GM18526 (cell line): ENCODE data around the gene LMO7.

Source experiments
- POLR2A ChIP-seq: IDR thresholded peaks from 3 replicates; pipeline ENCODE4 v1.6.1; 2011; ENCODE audit not compliant: insufficient read length; ENCODE audit errors: extremely low read depth

The LMO7 gene

GRCh38 chr13:75882261-75882660 lies 246.1 kb downstream of the LMO7 start:
- TF ChIP-seq POLR2A: no peak

- TF ChIP-seq POLR2A: no peak
Observed at GRCh38 chr13:75889427-75889826, 253.3 kb downstream of the LMO7 start.

GRCh38 chr13:75895168-75895567 lies 259.0 kb downstream of the LMO7 start:
- no peak for TF ChIP-seq POLR2A

- TF ChIP-seq POLR2A: no peak
Observed at GRCh38 chr13:75896271-75896670, 260.1 kb downstream of the LMO7 start.

GRCh38 chr13:75897386-75897785 lies 261.3 kb downstream of the LMO7 start:
- no peak for TF ChIP-seq POLR2A

- TF ChIP-seq POLR2A: no peak
Observed at GRCh38 chr13:75901501-75901900, 265.4 kb downstream of the LMO7 start.

GRCh38 chr13:75902166-75903104 lies 266.3 kb downstream of the LMO7 start:
- TF ChIP-seq POLR2A: no peak

GRCh38 chr13:75904012-75904411 lies 267.9 kb downstream of the LMO7 start:
- TF ChIP-seq POLR2A: no peak

- no peak for TF ChIP-seq POLR2A
Observed at GRCh38 chr13:75906315-75906714, 270.2 kb downstream of the LMO7 start.

GRCh38 chr13:75907044-75907443 lies 270.9 kb downstream of the LMO7 start:
- TF ChIP-seq POLR2A: no peak

GRCh38 chr13:75908141-75908540 lies 272.0 kb downstream of the LMO7 start:
- no peak for TF ChIP-seq POLR2A
